DND-41 (cell line): ENCODE measurements around the gene FGB.

Experiments used
- ATAC-seq: fragments of 200-7000 bp; cut with Tn5 transposase; 3 replicates; pipeline ENCODE4 v1.9.1; 2021; ENCODE audit warnings: low read depth; ENCODE audit not compliant: insufficient read depth
- DNase-seq: peaks from one replicate; pipeline ENCODE4 v3.0.0-alpha.2; 2020
- H2AFZ ChIP-seq: 2 replicates; pipeline ENCODE4 v1.6.0; 2012; ENCODE audit warnings: low read depth, low read length
- H3K27ac ChIP-seq: 2 replicates; pipeline ENCODE4 v1.5.1; 2012; ENCODE audit warnings: low read length, inconsistent platforms
- H3K27me3 ChIP-seq: fragments of 200-600 bp; sonication (generic); 2 replicates; pipeline ENCODE4 v1.6.0; 2012; ENCODE audit warnings: low read length, mild to moderate bottlenecking, inconsistent platforms; ENCODE audit not compliant: insufficient read depth, poor library complexity
- H3K36me3 ChIP-seq: 2 replicates; pipeline ENCODE4 v1.5.1; 2012; ENCODE audit warnings: low read length, inconsistent platforms; ENCODE audit not compliant: insufficient read depth
- H3K4me1 ChIP-seq: 2 replicates; pipeline ENCODE4 v1.5.1; 2012; ENCODE audit warnings: mild to moderate bottlenecking, low read length; ENCODE audit not compliant: insufficient read depth
- H3K4me2 ChIP-seq: 2 replicates; pipeline ENCODE4 v1.6.0; 2012; ENCODE audit warnings: mild to moderate bottlenecking, moderate library complexity, low read length, inconsistent platforms; ENCODE audit not compliant: insufficient read depth
- H3K4me3 ChIP-seq, 2 experiments: fragments of 200-600 bp in 1 of 2; shearing (Covaris generic) in 1 of 2; 2 replicates each; pipeline ENCODE4 v1.5.1; 2012 to 2016; ENCODE audit warnings: inconsistent platforms in 2 of 2, low read length in 2 of 2, mild to moderate bottlenecking in 2 of 2, low read depth in 1 of 2, moderate library complexity in 1 of 2
- H3K79me2 ChIP-seq: 2 replicates; pipeline ENCODE4 v1.6.0; 2012; ENCODE audit warnings: low read length, inconsistent platforms; ENCODE audit not compliant: insufficient read depth
- H3K9ac ChIP-seq: 2 replicates; pipeline ENCODE4 v1.6.0; 2012; ENCODE audit warnings: low read depth, mild to moderate bottlenecking, inconsistent platforms, low read length, moderate library complexity
- H3K9me3 ChIP-seq: 2 replicates; pipeline ENCODE4 v1.5.1; 2012; ENCODE audit warnings: low read length, moderate library complexity, mild to moderate bottlenecking, inconsistent platforms; ENCODE audit not compliant: insufficient read depth, severe bottlenecking
- H4K20me1 ChIP-seq: 2 replicates; pipeline ENCODE4 v1.6.0; 2012; ENCODE audit warnings: low read length; ENCODE audit not compliant: insufficient read depth
- EZH2 ChIP-seq: IDR thresholded peaks from 3 replicates; pipeline ENCODE4 v1.6.1; 2012; ENCODE audit warnings: borderline replicate concordance, low read depth, mild to moderate bottlenecking, moderate library complexity, low read length, inconsistent platforms; ENCODE audit not compliant: severe bottlenecking
- TF ChIP-seq, protein P1 (sequence below): IDR thresholded peaks from 2 replicates; pipeline ENCODE4 v1.5.1; 2012; ENCODE audit warnings: borderline replicate concordance, low read length, moderate library complexity, mild to moderate bottlenecking; ENCODE audit not compliant: poor library complexity, severe bottlenecking; ENCODE audit errors: extremely low read depth

Gene FGB

DNA sequence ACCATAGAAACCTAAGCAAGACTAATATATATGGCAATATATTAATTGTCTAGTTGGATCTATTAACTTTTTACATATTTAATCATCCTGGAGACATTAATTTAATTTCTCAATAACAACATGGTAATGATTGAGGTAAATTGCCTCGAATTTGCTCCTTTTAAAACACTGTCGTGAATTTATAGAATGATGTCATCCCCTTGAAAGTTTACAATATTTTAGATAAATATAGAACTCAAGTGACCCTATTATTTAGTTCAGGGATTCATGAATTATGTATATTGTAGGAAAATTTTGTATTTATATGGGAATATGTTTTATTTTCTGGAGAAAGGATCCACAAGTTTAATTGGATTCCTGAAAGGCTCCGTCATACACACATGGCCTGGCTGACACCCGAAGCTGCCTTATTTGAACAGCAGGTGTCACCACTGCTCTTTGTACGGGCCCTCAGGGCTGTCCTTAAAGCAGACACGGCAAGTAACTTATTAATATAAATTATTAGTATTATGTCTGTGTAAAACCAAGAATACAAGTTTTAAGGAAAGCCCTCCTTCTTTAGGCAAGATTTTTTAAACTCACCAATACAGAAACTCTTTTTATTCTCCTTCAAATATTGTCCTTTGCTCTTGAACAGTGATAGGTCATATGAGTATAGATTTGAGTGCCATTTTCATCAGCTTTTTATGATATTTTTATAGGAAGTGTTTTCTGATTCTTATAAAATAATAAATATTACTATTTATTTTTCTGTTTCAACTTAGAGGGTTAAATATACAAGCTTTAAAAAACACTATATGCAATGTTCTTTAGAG lies 10.7 kb upstream of the FGB start:
- H3K4me2 ChIP-seq = no peak overlapping the region
- peaks cover 6% of the 10 kb centered on the region; the same call in 1 of the 2 replicates for H3K36me3 ChIP-seq
- peaks cover 30% of the 10 kb centered on the region for H3K79me2 ChIP-seq
- peaks cover 6% of the 10 kb centered on the region; the same call in 1 of the 2 replicates for H4K20me1 ChIP-seq
- no peak overlapping the region for H3K4me3 ChIP-seq
- H3K9ac ChIP-seq = no peak overlapping the region
- no peaks in the 10 kb centered on the region for H3K9me3 ChIP-seq
- H3K27ac ChIP-seq = no peak overlapping the region
- H3K27me3 ChIP-seq = peaks cover 4% of the 10 kb centered on the region
- peak; percentile 57 for ATAC-seq
- H2AFZ ChIP-seq = 0 out of 2 replicates have a peak overlapping the region, but pooled peaks have one; percentile 26
- TF ChIP-seq, protein P1, sequence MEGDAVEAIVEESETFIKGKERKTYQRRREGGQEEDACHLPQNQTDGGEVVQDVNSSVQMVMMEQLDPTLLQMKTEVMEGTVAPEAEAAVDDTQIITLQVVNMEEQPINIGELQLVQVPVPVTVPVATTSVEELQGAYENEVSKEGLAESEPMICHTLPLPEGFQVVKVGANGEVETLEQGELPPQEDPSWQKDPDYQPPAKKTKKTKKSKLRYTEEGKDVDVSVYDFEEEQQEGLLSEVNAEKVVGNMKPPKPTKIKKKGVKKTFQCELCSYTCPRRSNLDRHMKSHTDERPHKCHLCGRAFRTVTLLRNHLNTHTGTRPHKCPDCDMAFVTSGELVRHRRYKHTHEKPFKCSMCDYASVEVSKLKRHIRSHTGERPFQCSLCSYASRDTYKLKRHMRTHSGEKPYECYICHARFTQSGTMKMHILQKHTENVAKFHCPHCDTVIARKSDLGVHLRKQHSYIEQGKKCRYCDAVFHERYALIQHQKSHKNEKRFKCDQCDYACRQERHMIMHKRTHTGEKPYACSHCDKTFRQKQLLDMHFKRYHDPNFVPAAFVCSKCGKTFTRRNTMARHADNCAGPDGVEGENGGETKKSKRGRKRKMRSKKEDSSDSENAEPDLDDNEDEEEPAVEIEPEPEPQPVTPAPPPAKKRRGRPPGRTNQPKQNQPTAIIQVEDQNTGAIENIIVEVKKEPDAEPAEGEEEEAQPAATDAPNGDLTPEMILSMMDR = peak; percentile 83
- no peak for TF ChIP-seq EZH2
- H3K4me1 ChIP-seq = peaks cover 20% of the 10 kb centered on the region
- DNase-seq = peak; percentile 74

DNA sequence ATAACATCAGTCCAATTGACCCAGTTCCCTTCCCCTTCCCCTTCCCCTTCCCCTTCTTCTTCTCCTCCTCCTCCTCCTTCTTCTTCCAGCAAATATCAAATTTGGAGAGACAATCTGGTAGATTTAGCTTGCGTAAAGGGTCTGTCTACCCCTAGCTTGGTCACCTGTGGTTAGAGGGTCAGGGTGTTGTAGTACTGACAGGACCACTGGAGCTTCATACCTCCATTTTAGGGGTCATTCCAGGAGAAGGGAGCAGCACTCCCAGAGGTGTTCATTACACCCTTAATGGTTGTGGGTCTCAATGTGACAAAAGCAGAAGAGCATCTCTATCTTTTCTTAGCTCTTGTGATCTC lies 3.7 kb upstream of the FGB start:
- ATAC-seq = no peak
- no peak overlapping the region for H3K4me2 ChIP-seq

DNA sequence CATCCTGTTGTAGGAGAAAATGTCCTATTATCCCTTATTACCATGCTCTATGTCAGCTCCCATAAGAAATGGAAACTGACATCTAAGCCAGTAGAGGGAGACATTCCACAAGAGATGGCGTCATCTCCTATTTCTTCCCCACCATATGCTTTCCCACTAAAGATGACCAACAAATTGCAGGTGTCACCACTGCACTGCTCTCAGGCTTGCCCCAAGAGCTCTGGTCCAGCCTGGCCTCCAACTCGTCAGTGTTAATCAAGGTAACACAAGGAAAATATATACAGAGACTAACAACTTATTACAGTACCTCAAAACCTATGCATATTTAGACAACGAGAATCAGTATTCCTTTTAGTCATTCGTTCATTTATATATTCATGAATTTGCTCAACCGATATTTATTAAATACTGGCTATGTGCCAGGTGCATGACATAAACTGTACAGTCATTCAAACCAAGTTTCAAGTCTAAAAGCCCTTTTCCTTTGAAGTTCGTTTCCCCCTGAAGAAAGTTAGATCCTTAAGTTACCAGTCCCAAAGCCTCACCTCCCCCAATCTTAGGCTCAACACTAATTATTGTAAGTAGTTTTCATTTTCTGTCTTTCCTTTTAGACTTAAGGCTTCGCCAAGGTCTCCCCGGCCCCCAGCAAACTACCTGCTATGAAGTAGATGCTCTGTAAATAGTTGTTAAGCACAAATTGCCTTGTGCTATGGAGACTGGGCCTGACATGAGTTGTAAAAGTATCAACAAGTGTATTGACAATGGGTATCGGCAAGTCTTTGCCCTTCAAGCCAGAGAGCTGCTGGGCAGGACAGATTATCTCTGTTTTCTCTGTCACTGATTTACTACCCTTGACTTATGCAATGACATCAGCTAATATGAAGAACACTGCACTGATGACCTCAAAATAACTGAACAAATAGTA lies 3.1 kb upstream of the FGB start:
- Histone ChIP-seq H3K27ac (no peak overlapping the region), H3K4me3 (no peak overlapping the region), H2AFZ (no peak overlapping the region), H3K27me3 (peaks cover 8% of the 10 kb centered on the region), H3K9ac (no peak overlapping the region), H4K20me1 (no peaks in the 10 kb centered on the region), H3K79me2 (no peaks in the 10 kb centered on the region), H3K9me3 (no peaks in the 10 kb centered on the region), H3K4me2 (no peak overlapping the region), H3K36me3 (no peaks in the 10 kb centered on the region), H3K4me1 (no peaks in the 10 kb centered on the region)
- DNase-seq (peak; percentile 6), ATAC-seq (peak; percentile 67; the same call in 1 of the 3 replicates)
- TF ChIP-seq, protein P1 = peak; percentile 74
- no peak for TF ChIP-seq EZH2

More for the DNA sequence above, 3.7 kb upstream of the FGB start:
- H3K27ac ChIP-seq = no peak overlapping the region
- TF ChIP-seq, protein P1 = no peak
- TF ChIP-seq EZH2 = no peak
- no peak overlapping the region for H3K4me3 ChIP-seq
- H4K20me1 ChIP-seq = no peaks in the 10 kb centered on the region
- DNase-seq = no peak
- no peaks in the 10 kb centered on the region for H3K36me3 ChIP-seq
- peaks cover 8% of the 10 kb centered on the region for H3K27me3 ChIP-seq
- H3K4me1 ChIP-seq = no peaks in the 10 kb centered on the region
- H2AFZ ChIP-seq = no peak overlapping the region
- no peak overlapping the region for H3K9ac ChIP-seq
- no peaks in the 10 kb centered on the region for H3K9me3 ChIP-seq
- H3K79me2 ChIP-seq = no peaks in the 10 kb centered on the region
